ENCODE data around the gene PAX6.

Gene PAX6

GRCh38 chr11:31800398-31801265, 10.5 kb downstream of the PAX6 start:
- Histone ChIP-seq H3K36me3 (ENCODE audit: low read length) (no peaks in the 10 kb centered on the region), H3K4me2 (ENCODE audit: low read depth, low read length, poor library complexity, severe bottlenecking) (no peak overlapping the region), H2AFZ (ENCODE audit: low read depth, low read length, severe bottlenecking) (no peak overlapping the region), H3K27me3 (ENCODE audit: low read length) (no peaks in the 10 kb centered on the region), H4K20me1 (ENCODE audit: low read depth, low read length) (no peaks in the 10 kb centered on the region), H3K27ac (ENCODE audit: low read depth, low read length) (no peak overlapping the region), H3K9ac (ENCODE audit: low read length) (no peak overlapping the region), H3K4me3 (ENCODE audit: insufficient read depth, low read length, poor library complexity, severe bottlenecking) (no peak overlapping the region), H3K79me2 (ENCODE audit: insufficient read depth, low read length) (no peaks in the 10 kb centered on the region), H3K9me3 (ENCODE audit: insufficient read depth, low read length) (no peaks in the 10 kb centered on the region), H3F3A (ENCODE audit: insufficient read depth) (no peaks in the 10 kb centered on the region), H3K9me2 (replicated peaks; ENCODE audit: insufficient read depth, low read length) (no peaks in the 10 kb centered on the region)
- TF ChIP-seq CTCF (IDR thresholded peaks at IDR 0.05; ENCODE audit: insufficient read depth, low read length, poor library complexity, severe bottlenecking) (no peak), EZH2phosphoT487 (conservative IDR thresholded peaks at IDR 0.05; ENCODE audit: low read length) (no peak)

- H4K20me1 ChIP-seq (ENCODE audit: low read depth, low read length), result no peaks in the 10 kb centered on the region
- no peak overlapping the region for H3K4me3 ChIP-seq (ENCODE audit: insufficient read depth, low read length, poor library complexity, severe bottlenecking)
- H3K36me3 ChIP-seq (ENCODE audit: low read length), result no peaks in the 10 kb centered on the region
- no peak overlapping the region for H3K4me2 ChIP-seq (ENCODE audit: low read depth, low read length, poor library complexity, severe bottlenecking)
- no peaks in the 10 kb centered on the region for H3K9me3 ChIP-seq (ENCODE audit: insufficient read depth, low read length)
- no peak for TF ChIP-seq EZH2phosphoT487 (conservative IDR thresholded peaks at IDR 0.05; ENCODE audit: low read length)
- no peak for TF ChIP-seq CTCF (IDR thresholded peaks at IDR 0.05; ENCODE audit: insufficient read depth, low read length, poor library complexity, severe bottlenecking)
- no peaks in the 10 kb centered on the region for H3K9me2 ChIP-seq (replicated peaks; ENCODE audit: insufficient read depth, low read length)
- H3F3A ChIP-seq (ENCODE audit: insufficient read depth), result no peaks in the 10 kb centered on the region
- no peaks in the 10 kb centered on the region for H3K79me2 ChIP-seq (ENCODE audit: insufficient read depth, low read length)
- H3K27ac ChIP-seq (ENCODE audit: low read depth, low read length), result no peak overlapping the region
- no peaks in the 10 kb centered on the region for H3K27me3 ChIP-seq (ENCODE audit: low read length)
- no peak overlapping the region for H3K9ac ChIP-seq (ENCODE audit: low read length)
- H2AFZ ChIP-seq (ENCODE audit: low read depth, low read length, severe bottlenecking), result no peak overlapping the region
Measured at GRCh38 chr11:31799435-31800397, 11.4 kb downstream of the PAX6 start.

GRCh38 chr11:31798554-31799434, 12.3 kb downstream of the PAX6 start:
- Histone ChIP-seq H3F3A (ENCODE audit: insufficient read depth) (no peaks in the 10 kb centered on the region), H3K4me2 (ENCODE audit: low read depth, low read length, poor library complexity, severe bottlenecking) (no peak overlapping the region), H3K27ac (ENCODE audit: low read depth, low read length) (no peak overlapping the region), H3K9me3 (ENCODE audit: insufficient read depth, low read length) (no peaks in the 10 kb centered on the region), H3K9ac (ENCODE audit: low read length) (no peak overlapping the region), H3K9me2 (replicated peaks; ENCODE audit: insufficient read depth, low read length) (no peaks in the 10 kb centered on the region), H3K79me2 (ENCODE audit: insufficient read depth, low read length) (no peaks in the 10 kb centered on the region), H3K4me3 (ENCODE audit: insufficient read depth, low read length, poor library complexity, severe bottlenecking) (no peak overlapping the region), H4K20me1 (ENCODE audit: low read depth, low read length) (no peaks in the 10 kb centered on the region), H2AFZ (ENCODE audit: low read depth, low read length, severe bottlenecking) (no peak overlapping the region), H3K27me3 (ENCODE audit: low read length) (no peaks in the 10 kb centered on the region), H3K36me3 (ENCODE audit: low read length) (no peaks in the 10 kb centered on the region)
- no peak for TF ChIP-seq EZH2phosphoT487 (conservative IDR thresholded peaks at IDR 0.05; ENCODE audit: low read length)
- no peak for TF ChIP-seq CTCF (IDR thresholded peaks at IDR 0.05; ENCODE audit: insufficient read depth, low read length, poor library complexity, severe bottlenecking)

Data from SU-DHL-6 (cell line).